Measurements from ENCODE around the gene EIF3A. TPM values are rescaled to one million over a fixed set of nuclear protein-coding genes. Genes with fewer than 3 reads are reported as not detected.
"Not testable (repeated sequence)": the region's sequence is repeated elsewhere in the genome, so short reads cannot be mapped to it uniquely, and the experiment has no call there.

The EIF3A gene
- total RNA-seq, 2 experiments from 2014 or later = 129 to 130 TPM

GRCh38 chr10:119112056-119112455 lies 31.4 kb upstream of the EIF3A start:
- Mint-ChIP-seq H3K27ac (no peak overlapping the region), H3K4me1 (peaks cover 24% of the 10 kb centered on the region), H3K36me3 (ENCODE audit: low read depth) (peaks cover 55% of the 10 kb centered on the region), H3K4me3 (no peak overlapping the region), H3K27me3 (no peaks in the 10 kb centered on the region), H3K9me3 (no peaks in the 10 kb centered on the region)
- ChIA-PET POLR2A (interaction anchor here (1.0 to 1.3 kb wide), 3 partner anchors 7 to 32 kb away, joined by 4 read pairs; partner anchors contain the start of gene EIF3A), CTCF (interaction anchor here (0.6 kb wide), 1 partner anchor 37 kb away, joined by 3 read pairs; no protein-coding TSS in a partner anchor)
- no peak for DNase-seq

GRCh38 chr10:119107771-119108170 lies 27.2 kb upstream of the EIF3A start:
- CTCF ChIA-PET, POLR2A ChIA-PET, H3K9me3 Mint-ChIP-seq: not testable (repeated sequence)

GRCh38 chr10:119107106-119107505 lies 26.5 kb upstream of the EIF3A start:
- not testable (repeated sequence) for DNase-seq, H3K27me3 Mint-ChIP-seq, H3K9me3 Mint-ChIP-seq, H3K27ac Mint-ChIP-seq, H3K4me3 Mint-ChIP-seq
- H3K36me3 Mint-ChIP-seq (ENCODE audit: low read depth) = peaks cover 29% of the 10 kb centered on the region
- ChIA-PET POLR2A (interaction anchor here (1.8 to 7.0 kb wide), 2 partner anchors 24 to 27 kb away, joined by 10 to 90 read pairs; partner anchors contain the start of gene EIF3A), CTCF (interaction anchor here (0.8 to 1.3 kb wide), 2 partner anchors 9 to 27 kb away, joined by 3 to 4 read pairs; no protein-coding TSS in a partner anchor)
- peaks cover 32% of the 10 kb centered on the region for H3K4me1 Mint-ChIP-seq

More at GRCh38 chr10:119107771-119108170, 27.2 kb upstream of the EIF3A start:
- not testable (repeated sequence) for H3K4me3 Mint-ChIP-seq, H3K27me3 Mint-ChIP-seq, DNase-seq, H3K27ac Mint-ChIP-seq
- Mint-ChIP-seq H3K36me3 (ENCODE audit: low read depth) (peaks cover 31% of the 10 kb centered on the region), H3K4me1 (peaks cover 29% of the 10 kb centered on the region)

GRCh38 chr10:119105899-119106298 lies 25.3 kb upstream of the EIF3A start:
- POLR2A ChIA-PET = interaction anchor here (1.6 to 7.0 kb wide), 5 partner anchors 15 to 76 kb away, joined by 3 to 111 read pairs (median 10); partner anchors contain the start of genes EIF3A and NANOS1
- peaks cover 23% of the 10 kb centered on the region for H3K36me3 Mint-ChIP-seq (ENCODE audit: low read depth)
- CTCF ChIA-PET, H3K27ac Mint-ChIP-seq, H3K9me3 Mint-ChIP-seq, DNase-seq, H3K27me3 Mint-ChIP-seq: not testable (repeated sequence)
- H3K4me1 Mint-ChIP-seq = peaks cover 37% of the 10 kb centered on the region
- peak overlapping the region; percentile 76 for H3K4me3 Mint-ChIP-seq

- no peak for DNase-seq
Measured at GRCh38 chr10:119105155-119105554, 24.5 kb upstream of the EIF3A start.

GRCh38 chr10:119104654-119105015 lies 24.0 kb upstream of the EIF3A start:
- Mint-ChIP-seq H3K4me3 (peak overlapping the region; percentile 76), H3K9me3 (no peaks in the 10 kb centered on the region), H3K36me3 (ENCODE audit: low read depth) (peaks cover 17% of the 10 kb centered on the region), H3K27me3 (no peaks in the 10 kb centered on the region), H3K27ac (peak overlapping the region; percentile 21), H3K4me1 (peaks cover 45% of the 10 kb centered on the region)
- POLR2A ChIA-PET = interaction anchor here (0.6 to 7.0 kb wide), 26 partner anchors 8 to 178 kb away, joined by 3 to 111 read pairs (median 6); partner anchors contain the start of genes EIF3A, NANOS1 and SFXN4
- no peak for DNase-seq
- CTCF ChIA-PET = interaction anchor here (0.6 to 2.4 kb wide), 9 partner anchors 9 to 75 kb away, joined by 3 to 9 read pairs (median 5); partner anchors contain the start of gene EIF3A

More at GRCh38 chr10:119105155-119105554, 24.5 kb upstream of the EIF3A start:
- Mint-ChIP-seq H3K27ac (no peak overlapping the region), H3K4me1 (peaks cover 44% of the 10 kb centered on the region), H3K36me3 (ENCODE audit: low read depth) (peaks cover 22% of the 10 kb centered on the region), H3K27me3 (no peaks in the 10 kb centered on the region), H3K4me3 (peak overlapping the region; percentile 76), H3K9me3 (no peaks in the 10 kb centered on the region)
- POLR2A ChIA-PET = interaction anchor here (0.6 to 7.0 kb wide), 24 partner anchors 7 to 177 kb away, joined by 3 to 111 read pairs (median 7); partner anchors contain the start of genes EIF3A, NANOS1 and SFXN4
- CTCF ChIA-PET = interaction anchor here (0.6 to 2.4 kb wide), 8 partner anchors 10 to 74 kb away, joined by 3 to 9 read pairs (median 5); partner anchors contain the start of gene EIF3A

GRCh38 chr10:119103903-119104653 lies 23.5 kb upstream of the EIF3A start, which contains the start of gene DENND10:
DENND10 (plus strand) TSS chr10:119104113; CDS start chr10:119104143, 30 bp downstream.
- CTCF ChIA-PET = interaction anchor here (0.8 to 2.4 kb wide), 9 partner anchors 9 to 75 kb away, joined by 3 to 9 read pairs (median 5); no protein-coding TSS in a partner anchor
- POLR2A ChIA-PET = interaction anchor here (0.8 to 7.0 kb wide), 24 partner anchors 8 to 74 kb away, joined by 3 to 111 read pairs (median 7); partner anchors contain the start of genes EIF3A, NANOS1 and SFXN4
- no peaks in the 10 kb centered on the region for H3K9me3 Mint-ChIP-seq
- peak; percentile 81 for DNase-seq
- H3K27me3 Mint-ChIP-seq = no peaks in the 10 kb centered on the region
- peaks cover 14% of the 10 kb centered on the region for H3K36me3 Mint-ChIP-seq (ENCODE audit: low read depth)
- peak within 1 kb of the TSS; percentile 76 for H3K4me3 Mint-ChIP-seq
- H3K4me1 Mint-ChIP-seq = peaks cover 43% of the 10 kb centered on the region
- peak within 1 kb of the TSS; percentile 21 for H3K27ac Mint-ChIP-seq

- Mint-ChIP-seq H3K9me3 (no peaks in the 10 kb centered on the region), H3K36me3 (ENCODE audit: low read depth) (peaks cover 12% of the 10 kb centered on the region), H3K4me3 (peak overlapping the region; percentile 69), H3K4me1 (peaks cover 43% of the 10 kb centered on the region), H3K27me3 (no peaks in the 10 kb centered on the region), H3K27ac (no peak overlapping the region)
- no peak for DNase-seq
- POLR2A ChIA-PET = interaction anchor here (1.3 to 7.0 kb wide), 14 partner anchors 8 to 74 kb away, joined by 5 to 111 read pairs (median 13); partner anchors contain the start of genes EIF3A, NANOS1 and SFXN4
- CTCF ChIA-PET = interaction anchor here (1.0 to 2.4 kb wide), 6 partner anchors 11 to 28 kb away, joined by 3 to 9 read pairs (median 6); no protein-coding TSS in a partner anchor
Measured at GRCh38 chr10:119103241-119103902, 22.8 kb upstream of the EIF3A start.

- Mint-ChIP-seq H3K9me3 (no peaks in the 10 kb centered on the region), H3K4me1 (peaks cover 39% of the 10 kb centered on the region), H3K36me3 (ENCODE audit: low read depth) (peaks cover 5% of the 10 kb centered on the region), H3K4me3 (no peak overlapping the region), H3K27ac (no peak overlapping the region), H3K27me3 (no peaks in the 10 kb centered on the region)
- ChIA-PET CTCF (interaction anchor here (1.1 to 1.5 kb wide), 4 partner anchors 9 to 106 kb away, joined by 3 to 5 read pairs (median 4); partner anchors contain the start of gene GRK5), POLR2A (interaction anchor here (1.2 to 7.0 kb wide), 7 partner anchors 10 to 35 kb away, joined by 3 to 111 read pairs (median 4); partner anchors contain the start of gene EIF3A)
- no peak for DNase-seq
Measured at GRCh38 chr10:119101366-119102098, 20.9 kb upstream of the EIF3A start.

- ChIA-PET CTCF (interaction anchor here (1.1 to 1.5 kb wide), 4 partner anchors 9 to 106 kb away, joined by 3 to 5 read pairs (median 4); partner anchors contain the start of gene GRK5), POLR2A (interaction anchor here (1.2 to 7.0 kb wide), 7 partner anchors 9 to 34 kb away, joined by 3 to 111 read pairs (median 4); partner anchors contain the start of gene EIF3A)
- no peak for DNase-seq
- peak overlapping the region; percentile 60 for H3K27ac Mint-ChIP-seq
- no peaks in the 10 kb centered on the region for H3K27me3 Mint-ChIP-seq
- H3K9me3 Mint-ChIP-seq = no peaks in the 10 kb centered on the region
- H3K4me1 Mint-ChIP-seq = peaks cover 43% of the 10 kb centered on the region
- no peak overlapping the region for H3K4me3 Mint-ChIP-seq
- H3K36me3 Mint-ChIP-seq (ENCODE audit: low read depth) = peaks cover 2% of the 10 kb centered on the region
Measured at GRCh38 chr10:119100434-119101238, 20.0 kb upstream of the EIF3A start.

- POLR2A ChIA-PET = no interaction called here
- CTCF ChIA-PET = no interaction called here
- H3K4me3 Mint-ChIP-seq = no peak overlapping the region
- H3K9me3 Mint-ChIP-seq = no peaks in the 10 kb centered on the region
- H3K4me1 Mint-ChIP-seq = peaks cover 54% of the 10 kb centered on the region
- no peaks in the 10 kb centered on the region for H3K36me3 Mint-ChIP-seq (ENCODE audit: low read depth)
- no peaks in the 10 kb centered on the region for H3K27me3 Mint-ChIP-seq
- DNase-seq = no peak
- H3K27ac Mint-ChIP-seq = no peak overlapping the region
Measured at GRCh38 chr10:119098576-119098975, 18.0 kb upstream of the EIF3A start.

All from activated CD4-positive, alpha-beta memory T cell treated with anti-CD3 and anti-CD28 coated beads, Interleukin-2, amount 10 ng/mL, durations not matched to agents 7 days and 5 days (primary cell).